H1 (cell line): ENCODE measurements around the gene XPNPEP3.

Experiments
- EGR1 ChIP-seq: IDR thresholded peaks from 2 replicates; pipeline ENCODE4 v1.6.1; 2011; ENCODE audit warnings: low read depth, low read length, borderline replicate concordance
- EZH2 ChIP-seq: fragments of 200-600 bp; sonication (generic); IDR thresholded peaks from 2 replicates; pipeline ENCODE4 v1.7.1; 2012; ENCODE audit warnings: low read depth, mild to moderate bottlenecking, moderate library complexity, low read length, inconsistent platforms; ENCODE audit not compliant: severe bottlenecking
- GTF2F1 ChIP-seq: IDR thresholded peaks from 2 replicates; pipeline ENCODE4 v1.6.1; 2012; ENCODE audit warnings: low read depth, low read length, improper control_type of control experiment, borderline replicate concordance
- HDAC2 ChIP-seq, 2 experiments: fragments of 300-600 bp in 1 of 2; sonication (generic) in 1 of 2; IDR thresholded peaks; 2 replicates each; pipeline ENCODE4 v1.6.1; 2011 to 2012; ENCODE audit warnings: low read depth in 2 of 2, low read length in 2 of 2, mild to moderate bottlenecking in 2 of 2, moderate library complexity in 2 of 2, borderline replicate concordance in 1 of 2, inconsistent platforms in 1 of 2
- POLR2A ChIP-seq, 2 experiments: IDR thresholded peaks; 1 replicate in 1 of 2; 2 replicates in 1 of 2; pipeline ENCODE4 v1.6.1; 2011; ENCODE audit warnings: low read depth in 2 of 2, low read length in 2 of 2, mild to moderate bottlenecking in 2 of 2; ENCODE audit errors: control extremely low read depth in 1 of 2
- POU5F1 ChIP-seq: IDR thresholded peaks from 2 replicates; pipeline ENCODE4 v1.6.1; 2011; ENCODE audit warnings: low read depth, mild to moderate bottlenecking, low read length, moderate library complexity
- SP2 ChIP-seq: IDR thresholded peaks from 2 replicates; pipeline ENCODE4 v1.6.1; 2012; ENCODE audit warnings: mild to moderate bottlenecking, low read length, inconsistent platforms
- YY1 ChIP-seq: IDR thresholded peaks from 2 replicates; pipeline ENCODE4 v1.6.1; 2011; ENCODE audit warnings: low read depth, mild to moderate bottlenecking, low read length
- TF ChIP-seq, protein P1 (sequence below): IDR thresholded peaks from 2 replicates; pipeline ENCODE4 v1.6.1; 2012; ENCODE audit warnings: low read length, inconsistent platforms
- TF ChIP-seq, protein P2 (sequence below), 3 experiments: IDR thresholded peaks; 1 replicate in 2 of 3; 2 replicates in 1 of 3; pipeline versions ENCODE4 v1.5.1 to v1.6.1; 2011; ENCODE audit warnings: low read length in 3 of 3, mild to moderate bottlenecking in 3 of 3, inconsistent platforms in 2 of 3, low read depth in 1 of 3, moderate library complexity in 1 of 3; ENCODE audit not compliant: insufficient read depth in 1 of 3; ENCODE audit errors: control extremely low read depth in 1 of 3
- TF ChIP-seq, protein P3 (sequence below): IDR thresholded peaks from 2 replicates; pipeline ENCODE4 v1.6.1; 2011; ENCODE audit warnings: low read depth, mild to moderate bottlenecking, low read length; ENCODE audit not compliant: insufficient read depth
- TF ChIP-seq, protein P4 (sequence below): IDR thresholded peaks from 2 replicates; pipeline ENCODE4 v1.6.1; 2011; ENCODE audit warnings: low read length, improper control_type of control experiment

DNA sequence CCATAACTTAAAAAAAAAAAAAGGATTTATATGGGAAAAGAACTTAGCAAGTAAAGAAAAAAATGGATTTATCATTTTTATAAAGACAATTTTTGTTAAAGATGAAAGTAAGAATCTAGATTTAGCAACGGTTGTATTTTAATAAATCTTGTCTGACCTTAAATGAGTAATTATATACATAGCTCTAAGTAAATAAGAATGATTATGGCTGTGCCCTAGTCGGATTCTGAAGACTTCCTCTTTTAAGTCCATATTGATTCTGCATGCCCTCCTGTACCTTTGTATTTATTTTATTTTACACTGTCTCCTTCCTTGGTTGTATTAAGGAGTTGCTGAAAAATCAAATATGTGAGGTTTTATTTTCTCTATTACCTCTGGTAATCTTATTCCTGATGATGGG, 101.4 kb downstream of the XPNPEP3 start:
- TF ChIP-seq SP2, result no peak
- TF ChIP-seq, protein P1, sequence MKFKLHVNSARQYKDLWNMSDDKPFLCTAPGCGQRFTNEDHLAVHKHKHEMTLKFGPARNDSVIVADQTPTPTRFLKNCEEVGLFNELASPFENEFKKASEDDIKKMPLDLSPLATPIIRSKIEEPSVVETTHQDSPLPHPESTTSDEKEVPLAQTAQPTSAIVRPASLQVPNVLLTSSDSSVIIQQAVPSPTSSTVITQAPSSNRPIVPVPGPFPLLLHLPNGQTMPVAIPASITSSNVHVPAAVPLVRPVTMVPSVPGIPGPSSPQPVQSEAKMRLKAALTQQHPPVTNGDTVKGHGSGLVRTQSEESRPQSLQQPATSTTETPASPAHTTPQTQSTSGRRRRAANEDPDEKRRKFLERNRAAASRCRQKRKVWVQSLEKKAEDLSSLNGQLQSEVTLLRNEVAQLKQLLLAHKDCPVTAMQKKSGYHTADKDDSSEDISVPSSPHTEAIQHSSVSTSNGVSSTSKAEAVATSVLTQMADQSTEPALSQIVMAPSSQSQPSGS, result no peak
- TF ChIP-seq, protein P2, sequence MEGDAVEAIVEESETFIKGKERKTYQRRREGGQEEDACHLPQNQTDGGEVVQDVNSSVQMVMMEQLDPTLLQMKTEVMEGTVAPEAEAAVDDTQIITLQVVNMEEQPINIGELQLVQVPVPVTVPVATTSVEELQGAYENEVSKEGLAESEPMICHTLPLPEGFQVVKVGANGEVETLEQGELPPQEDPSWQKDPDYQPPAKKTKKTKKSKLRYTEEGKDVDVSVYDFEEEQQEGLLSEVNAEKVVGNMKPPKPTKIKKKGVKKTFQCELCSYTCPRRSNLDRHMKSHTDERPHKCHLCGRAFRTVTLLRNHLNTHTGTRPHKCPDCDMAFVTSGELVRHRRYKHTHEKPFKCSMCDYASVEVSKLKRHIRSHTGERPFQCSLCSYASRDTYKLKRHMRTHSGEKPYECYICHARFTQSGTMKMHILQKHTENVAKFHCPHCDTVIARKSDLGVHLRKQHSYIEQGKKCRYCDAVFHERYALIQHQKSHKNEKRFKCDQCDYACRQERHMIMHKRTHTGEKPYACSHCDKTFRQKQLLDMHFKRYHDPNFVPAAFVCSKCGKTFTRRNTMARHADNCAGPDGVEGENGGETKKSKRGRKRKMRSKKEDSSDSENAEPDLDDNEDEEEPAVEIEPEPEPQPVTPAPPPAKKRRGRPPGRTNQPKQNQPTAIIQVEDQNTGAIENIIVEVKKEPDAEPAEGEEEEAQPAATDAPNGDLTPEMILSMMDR (IDR thresholded peaks at IDR 0.05; ENCODE audit: control extremely low read depth in 1 of 3, insufficient read depth in 1 of 3, low read depth in 1 of 3, low read length in 3 of 3), result no peak
- no peak for TF ChIP-seq GTF2F1
- no peak for TF ChIP-seq POLR2A (IDR thresholded peaks at IDR 0.05; ENCODE audit: control extremely low read depth in 1 of 2, low read depth in 2 of 2, low read length in 2 of 2)
- no peak for TF ChIP-seq POU5F1
- TF ChIP-seq EGR1, result no peak
- no peak for TF ChIP-seq EZH2
- no peak for TF ChIP-seq YY1
- TF ChIP-seq, protein P3, sequence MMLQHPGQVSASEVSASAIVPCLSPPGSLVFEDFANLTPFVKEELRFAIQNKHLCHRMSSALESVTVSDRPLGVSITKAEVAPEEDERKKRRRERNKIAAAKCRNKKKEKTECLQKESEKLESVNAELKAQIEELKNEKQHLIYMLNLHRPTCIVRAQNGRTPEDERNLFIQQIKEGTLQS, result no peak
- TF ChIP-seq, protein P4, sequence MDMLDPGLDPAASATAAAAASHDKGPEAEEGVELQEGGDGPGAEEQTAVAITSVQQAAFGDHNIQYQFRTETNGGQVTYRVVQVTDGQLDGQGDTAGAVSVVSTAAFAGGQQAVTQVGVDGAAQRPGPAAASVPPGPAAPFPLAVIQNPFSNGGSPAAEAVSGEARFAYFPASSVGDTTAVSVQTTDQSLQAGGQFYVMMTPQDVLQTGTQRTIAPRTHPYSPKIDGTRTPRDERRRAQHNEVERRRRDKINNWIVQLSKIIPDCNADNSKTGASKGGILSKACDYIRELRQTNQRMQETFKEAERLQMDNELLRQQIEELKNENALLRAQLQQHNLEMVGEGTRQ, result no peak
- TF ChIP-seq HDAC2 (IDR thresholded peaks at IDR 0.05; ENCODE audit: borderline replicate concordance in 1 of 2, low read depth in 2 of 2, low read length in 2 of 2), result no peak
